RWPE1 (cell line): ENCODE data around the gene SPNS2.

Experiments used
- CTCF ChIA-PET: fragments of 350-600 bp; sonication (Branson Sonifier 250); formaldehyde crosslinking; extraction: SDS; loops from one replicate; lab custom pipeline; 2021; lab: Yijun Ruan, JAX
- POLR2A ChIA-PET: fragments of 400-600 bp; formaldehyde crosslinking; extraction: SDS; loops from one replicate; lab custom pipeline; 2020; ENCODE audit warnings: antibody characterized with exemption; ENCODE audit not compliant: low non-redundant PET; lab: Yijun Ruan, JAX
- DNase-seq: peaks from one replicate; pipeline ENCODE4 v3.0.0; 2012; ENCODE audit warnings: low spot score
- H3K27ac ChIP-seq: fragments of 450-650 bp; 2 replicates; pipeline ENCODE4 v1.5.1; 2017
- CTCF ChIP-seq: fragments of 450-650 bp; conservative IDR thresholded peaks from 2 replicates; pipeline ENCODE4 v1.5.1; 2017; ENCODE audit warnings: low read depth, mild to moderate bottlenecking

SPNS2 gene

GRCh38 chr17:4542003-4542725 lies 43.5 kb downstream of the SPNS2 start:
- H3K27ac ChIP-seq = peak overlapping the region; percentile 49
- TF ChIP-seq CTCF = no peak
- DNase-seq = no peak
- ChIA-PET CTCF (interaction anchor here (0.7 kb wide), 1 partner anchor 650 kb away, joined by 3 read pairs; no protein-coding TSS in a partner anchor), POLR2A (no interaction called here)

GRCh38 chr17:4542726-4543191 lies 44.1 kb downstream of the SPNS2 start:
- ChIA-PET CTCF (no interaction called here), POLR2A (no interaction called here)
- TF ChIP-seq CTCF = no peak
- DNase-seq = no peak
- H3K27ac ChIP-seq = peak overlapping the region; percentile 49

GRCh38 chr17:4543557-4544026 lies 44.9 kb downstream of the SPNS2 start:
- TF ChIP-seq CTCF = no peak
- POLR2A ChIA-PET = no interaction called here
- DNase-seq = no peak
- H3K27ac ChIP-seq = peak overlapping the region; percentile 49
- CTCF ChIA-PET = interaction anchor here (1.5 kb wide), 1 partner anchor 123 kb away, joined by 5 read pairs; no protein-coding TSS in a partner anchor

- POLR2A ChIA-PET = no interaction called here
- no peak for DNase-seq
- H3K27ac ChIP-seq = peak overlapping the region; percentile 49
- CTCF ChIA-PET = interaction anchor here (0.9 to 1.5 kb wide), 2 partner anchors 120 to 123 kb away, joined by 3 to 5 read pairs; no protein-coding TSS in a partner anchor
- TF ChIP-seq CTCF = no peak
Measured at GRCh38 chr17:4544135-4544950, 45.7 kb downstream of the SPNS2 start.

- POLR2A ChIA-PET = no interaction called here
- H3K27ac ChIP-seq = no peak overlapping the region
- DNase-seq = no peak
- CTCF ChIA-PET = interaction anchor here (0.9 to 1.5 kb wide), 2 partner anchors 121 to 124 kb away, joined by 3 to 5 read pairs; no protein-coding TSS in a partner anchor
- no peak for TF ChIP-seq CTCF
Measured at GRCh38 chr17:4544951-4545216, 46.2 kb downstream of the SPNS2 start.

- DNase-seq = no peak
- no peak for TF ChIP-seq CTCF
- H3K27ac ChIP-seq = 0 out of 2 replicates have a peak overlapping the region, but pooled peaks have one; percentile 31
- POLR2A ChIA-PET = no interaction called here
- CTCF ChIA-PET = interaction anchor here (0.6 kb wide), 1 partner anchor 18 kb away, joined by 4 read pairs; no protein-coding TSS in a partner anchor
Measured at GRCh38 chr17:4545217-4545951, 46.7 kb downstream of the SPNS2 start.
